Smooth muscle cell of the coronary artery (primary cell): Measurements from ENCODE around the gene CA6. TPM values are rescaled to one million over a fixed set of nuclear protein-coding genes. Genes with fewer than 3 reads are reported as not detected.

Experiments used
- total RNA-seq: library from RNA; depleted of rRNA; stranded (reverse); fragments of >200 nt; gene quantifications from 2 replicates; pipeline ENCODE4 v1.2.3, GENCODE V29; 2014; ENCODE audit warnings: low replicate concordance

Gene CA6
- total RNA-seq, result not detected in 2 replicates

DNA sequence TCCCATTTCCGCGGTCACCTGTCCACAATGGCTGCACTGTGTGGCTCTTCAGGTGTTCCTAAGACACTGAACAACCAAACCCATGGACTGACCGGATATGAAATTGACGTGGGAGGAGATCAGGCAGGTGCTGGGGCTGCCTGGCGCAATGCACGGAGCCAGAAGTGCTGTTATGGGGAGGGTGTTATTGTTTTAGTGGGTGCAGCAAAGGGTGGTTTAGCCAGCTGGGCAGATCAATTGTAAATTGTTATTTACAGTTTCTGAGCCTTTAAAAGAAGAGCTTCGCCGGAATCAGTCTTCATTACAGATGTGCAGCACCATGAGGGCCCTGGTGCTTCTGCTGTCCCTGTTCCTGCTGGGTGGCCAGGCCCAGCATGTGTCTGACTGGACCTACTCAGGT lies at the start of gene CA6:
TSS of gene CA6 (plus strand) at position 301 of the 400 bp plus-strand sequence. CDS start at position 320, 19 bp downstream.

Other genes starting within 250 kb of the CA6 start
- 29.3 and 63.0 TPM in 2 replicates for gene RERE, start 128.2 kb upstream of the CA6 start, total RNA-seq
- 1,017 and 1,703 TPM in 2 replicates for gene ENO1, start 67.2 kb upstream of the CA6 start, total RNA-seq
- not detected in 2 replicates for gene SLC2A7, start 80.6 kb downstream of the CA6 start, total RNA-seq
- 1.1 and 23.5 TPM in 2 replicates for gene SLC2A5, start 123.8 kb downstream of the CA6 start, total RNA-seq
- 2.2 and 3.0 TPM in 2 replicates for gene GPR157, start 183.2 kb downstream of the CA6 start, total RNA-seq